Measurements from ENCODE around the gene PON3. TPM values are rescaled to one million over a fixed set of nuclear protein-coding genes. Genes with fewer than 3 reads are reported as not detected.

Gene PON3
- total RNA-seq: not detected in 2 replicates

DNA sequence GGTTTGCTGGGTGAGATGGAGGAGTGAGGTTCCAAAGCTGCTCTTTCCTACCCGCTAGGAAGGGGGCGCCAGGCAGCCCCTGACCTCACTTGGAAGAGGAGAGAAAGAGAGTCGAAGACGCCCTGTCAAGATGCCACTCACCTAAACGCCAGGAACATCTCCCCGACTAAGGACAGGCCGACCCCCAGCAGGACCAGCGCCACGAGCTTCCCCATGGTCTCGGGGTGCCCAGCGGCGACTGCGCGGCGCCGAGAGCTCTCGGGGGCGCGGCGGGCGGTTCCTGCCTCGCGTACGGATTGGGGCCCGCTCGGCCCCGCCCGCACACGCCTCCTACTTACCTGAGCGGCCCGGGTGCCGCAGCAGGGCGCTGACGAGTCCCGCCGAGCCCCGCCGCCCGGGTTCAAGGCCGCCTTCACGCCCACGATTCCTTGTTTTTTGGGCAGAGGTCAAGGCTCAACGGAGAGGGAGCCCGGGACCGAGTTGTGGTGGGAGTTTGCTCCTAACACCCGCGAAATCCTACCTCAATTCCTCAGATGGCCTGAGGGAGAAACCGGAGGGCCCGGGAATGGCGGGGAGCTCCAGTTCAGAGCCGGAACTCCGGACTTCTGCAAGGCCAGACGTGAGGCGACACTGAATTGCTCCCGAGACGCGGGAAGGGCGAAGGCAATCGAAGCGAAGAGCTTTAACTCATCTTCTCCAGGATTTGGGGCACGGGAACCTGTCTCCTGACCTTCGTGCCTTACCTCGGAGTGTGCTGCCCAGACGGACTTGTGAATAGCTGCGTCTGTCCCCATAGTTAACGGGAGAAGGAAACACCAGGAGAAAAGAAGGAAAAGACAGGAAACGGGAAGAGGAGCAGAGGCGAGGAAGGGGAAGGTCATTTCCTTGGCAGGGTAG lies at the start of gene PON3:
Gene PON3 (minus strand): TSS at position 240 of the 897 bp plus-strand sequence. CDS start 25 bp downstream, at position 215.

DNA sequence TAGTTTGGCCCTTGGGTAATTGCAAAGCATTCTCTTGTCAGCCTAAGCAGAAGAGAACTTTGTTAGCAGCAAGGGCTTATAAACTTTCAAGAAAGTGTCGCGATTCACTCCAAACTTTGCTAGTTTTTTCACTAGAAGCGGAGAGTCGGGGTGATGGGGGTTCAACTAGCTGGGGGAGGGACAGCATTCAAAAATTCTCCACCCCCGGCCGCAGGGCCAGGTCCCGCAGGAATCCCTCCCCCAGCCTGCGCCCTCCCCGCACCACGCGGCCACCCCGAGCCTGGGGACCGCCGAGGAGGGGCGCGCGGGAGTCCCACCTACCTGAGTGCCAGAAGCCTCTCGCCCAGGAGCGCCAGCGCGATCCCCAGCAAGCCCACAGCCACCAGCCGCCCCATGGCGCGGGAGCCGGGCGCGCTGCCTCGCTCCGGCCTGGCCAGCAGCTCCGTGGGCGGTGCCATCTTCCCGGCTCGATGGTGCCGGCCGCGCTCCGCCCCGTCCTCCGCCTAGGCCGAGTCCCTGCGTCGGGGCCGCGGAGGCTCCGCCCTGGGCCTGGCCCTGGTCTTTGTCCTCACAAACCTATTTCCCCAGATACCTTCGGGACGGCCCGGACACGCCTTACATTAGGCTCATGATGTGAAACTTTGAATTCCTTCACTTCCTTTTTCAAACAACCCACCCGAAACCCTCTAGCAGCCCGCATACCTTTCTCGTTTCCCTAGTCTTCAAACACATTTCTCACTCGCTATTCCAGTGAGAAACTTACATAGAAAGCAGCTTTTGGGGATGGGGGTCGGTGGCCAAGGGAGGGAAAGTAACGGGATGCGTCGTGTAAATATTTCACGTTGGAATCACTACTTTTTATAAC lies 38.6 kb upstream of the PON3 start, which contains the start of gene PON2:
Gene PON2 (minus strand): TSS at position 472 of the 865 bp plus-strand sequence. CDS start 77 bp downstream, at position 395.

DNA sequence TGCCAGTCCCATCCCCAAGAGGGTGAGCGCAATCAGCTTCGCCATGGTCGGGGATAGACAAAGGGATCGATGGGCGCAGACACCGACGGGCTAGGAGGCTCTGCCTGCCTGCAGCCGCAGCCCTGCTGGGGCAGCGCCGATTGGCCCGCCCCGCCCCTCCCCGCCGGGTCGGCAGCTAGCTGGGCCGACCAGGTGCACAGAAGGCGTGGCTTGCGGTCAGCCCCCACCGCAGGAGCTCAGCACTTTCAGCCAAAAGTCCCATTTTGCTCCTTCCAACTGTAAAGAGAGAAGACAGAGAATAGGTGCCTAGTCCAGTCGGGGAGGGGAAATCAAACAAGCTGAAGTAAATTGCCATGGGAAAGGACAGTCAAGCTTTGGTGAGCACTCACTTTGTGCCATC lies 71.7 kb downstream of the PON3 start, which contains the start of gene PON1:
Gene PON1 (minus strand): TSS at position 102 of the 400 bp plus-strand sequence. CDS start 57 bp downstream, at position 45.

Other genes starting within 250 kb of the PON3 start
- not detected in 2 replicates for gene PON1, start 71.8 kb downstream of the PON3 start, total RNA-seq
- 56.1 and 65.9 TPM in 2 replicates for gene PON2, start 38.7 kb upstream of the PON3 start, total RNA-seq
- not detected in 2 replicates for gene ASB4, start 89.6 kb upstream of the PON3 start, total RNA-seq
- gene PDK4, start 200.1 kb upstream of the PON3 start, total RNA-seq: 0.29 and 0.66 TPM in 2 replicates